K562 (cell line): ENCODE measurements around the gene SLC8A1. TPM values are rescaled to one million over a fixed set of nuclear protein-coding genes. Genes with fewer than 3 reads are reported as not detected.

Experiments
- SRSF7 ChIP-seq: fragments of 200-400 bp; formaldehyde crosslinking; optimal IDR thresholded peaks from 2 replicates; pipeline ENCODE3; 2017; ENCODE audit warnings: mild to moderate bottlenecking, low read depth, low read length
- polyA plus RNA-seq, 8 experiments: library from polyadenylated mRNA; depleted of rRNA in 4 of 8; stranded (reverse) in 5 of 8; unstranded in 3 of 8; fragments of >200 nt; fragmentation: Nextera tagmentation in 2 of 8; fragmentation: Illumina TruSeq in 1 of 8; extraction: Ambion mirVana in 2 of 8; extraction: Trizol in 1 of 8; gene quantifications; 2 replicates each; pipeline versions ENCODE4 v1.2.1 to v1.2.3, GENCODE V29; 2011 to 2014; ENCODE audit warnings: inconsistent platforms in 1 of 8, missing spikeins in 1 of 8
- total RNA-seq, 7 experiments: library from RNA; depleted of rRNA in 6 of 7; stranded (reverse); fragments of >200 nt in 6 of 7; fragmentation: Illumina TruSeq in 2 of 7; extraction: Trizol in 2 of 7; gene quantifications; 2 replicates each; pipeline versions ENCODE4 v1.2.1 to v1.2.3, GENCODE V29; 2011 to 2021; ENCODE audit warnings: low replicate concordance in 1 of 7
- TF ChIP-seq, protein P1 (sequence below): fragments of 200-600 bp; sonication (generic); IDR thresholded peaks from one replicate; pipeline ENCODE4 v1.6.1; 2012; ENCODE audit warnings: mild to moderate bottlenecking, low read depth, low read length, inconsistent platforms

SLC8A1 gene
- total and polyA plus RNA-seq, 9 of the 15 experiments (the other 6 are each of a cell fraction or from before 2014, with no cell fraction given), result not detected

DNA sequence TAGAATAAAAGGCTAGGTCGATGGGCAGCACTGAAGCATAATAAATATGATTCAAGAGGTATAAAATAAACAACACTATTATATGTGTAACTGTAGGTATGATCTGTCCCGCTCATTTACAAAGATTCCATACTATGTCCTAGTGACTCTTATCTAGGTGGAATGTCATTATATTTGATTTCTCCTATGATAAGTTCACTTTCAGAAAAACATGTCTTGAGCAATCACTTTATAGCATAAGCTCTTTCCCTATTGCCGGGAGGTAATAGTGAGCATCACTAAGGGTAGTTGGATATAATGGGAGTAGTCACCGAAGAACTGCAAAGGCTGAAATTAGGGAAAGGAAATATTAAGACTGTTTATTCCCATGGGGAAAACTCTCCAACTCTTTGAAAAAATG is 342.5 kb downstream of the SLC8A1 start (continued):
- TF ChIP-seq, protein P1, sequence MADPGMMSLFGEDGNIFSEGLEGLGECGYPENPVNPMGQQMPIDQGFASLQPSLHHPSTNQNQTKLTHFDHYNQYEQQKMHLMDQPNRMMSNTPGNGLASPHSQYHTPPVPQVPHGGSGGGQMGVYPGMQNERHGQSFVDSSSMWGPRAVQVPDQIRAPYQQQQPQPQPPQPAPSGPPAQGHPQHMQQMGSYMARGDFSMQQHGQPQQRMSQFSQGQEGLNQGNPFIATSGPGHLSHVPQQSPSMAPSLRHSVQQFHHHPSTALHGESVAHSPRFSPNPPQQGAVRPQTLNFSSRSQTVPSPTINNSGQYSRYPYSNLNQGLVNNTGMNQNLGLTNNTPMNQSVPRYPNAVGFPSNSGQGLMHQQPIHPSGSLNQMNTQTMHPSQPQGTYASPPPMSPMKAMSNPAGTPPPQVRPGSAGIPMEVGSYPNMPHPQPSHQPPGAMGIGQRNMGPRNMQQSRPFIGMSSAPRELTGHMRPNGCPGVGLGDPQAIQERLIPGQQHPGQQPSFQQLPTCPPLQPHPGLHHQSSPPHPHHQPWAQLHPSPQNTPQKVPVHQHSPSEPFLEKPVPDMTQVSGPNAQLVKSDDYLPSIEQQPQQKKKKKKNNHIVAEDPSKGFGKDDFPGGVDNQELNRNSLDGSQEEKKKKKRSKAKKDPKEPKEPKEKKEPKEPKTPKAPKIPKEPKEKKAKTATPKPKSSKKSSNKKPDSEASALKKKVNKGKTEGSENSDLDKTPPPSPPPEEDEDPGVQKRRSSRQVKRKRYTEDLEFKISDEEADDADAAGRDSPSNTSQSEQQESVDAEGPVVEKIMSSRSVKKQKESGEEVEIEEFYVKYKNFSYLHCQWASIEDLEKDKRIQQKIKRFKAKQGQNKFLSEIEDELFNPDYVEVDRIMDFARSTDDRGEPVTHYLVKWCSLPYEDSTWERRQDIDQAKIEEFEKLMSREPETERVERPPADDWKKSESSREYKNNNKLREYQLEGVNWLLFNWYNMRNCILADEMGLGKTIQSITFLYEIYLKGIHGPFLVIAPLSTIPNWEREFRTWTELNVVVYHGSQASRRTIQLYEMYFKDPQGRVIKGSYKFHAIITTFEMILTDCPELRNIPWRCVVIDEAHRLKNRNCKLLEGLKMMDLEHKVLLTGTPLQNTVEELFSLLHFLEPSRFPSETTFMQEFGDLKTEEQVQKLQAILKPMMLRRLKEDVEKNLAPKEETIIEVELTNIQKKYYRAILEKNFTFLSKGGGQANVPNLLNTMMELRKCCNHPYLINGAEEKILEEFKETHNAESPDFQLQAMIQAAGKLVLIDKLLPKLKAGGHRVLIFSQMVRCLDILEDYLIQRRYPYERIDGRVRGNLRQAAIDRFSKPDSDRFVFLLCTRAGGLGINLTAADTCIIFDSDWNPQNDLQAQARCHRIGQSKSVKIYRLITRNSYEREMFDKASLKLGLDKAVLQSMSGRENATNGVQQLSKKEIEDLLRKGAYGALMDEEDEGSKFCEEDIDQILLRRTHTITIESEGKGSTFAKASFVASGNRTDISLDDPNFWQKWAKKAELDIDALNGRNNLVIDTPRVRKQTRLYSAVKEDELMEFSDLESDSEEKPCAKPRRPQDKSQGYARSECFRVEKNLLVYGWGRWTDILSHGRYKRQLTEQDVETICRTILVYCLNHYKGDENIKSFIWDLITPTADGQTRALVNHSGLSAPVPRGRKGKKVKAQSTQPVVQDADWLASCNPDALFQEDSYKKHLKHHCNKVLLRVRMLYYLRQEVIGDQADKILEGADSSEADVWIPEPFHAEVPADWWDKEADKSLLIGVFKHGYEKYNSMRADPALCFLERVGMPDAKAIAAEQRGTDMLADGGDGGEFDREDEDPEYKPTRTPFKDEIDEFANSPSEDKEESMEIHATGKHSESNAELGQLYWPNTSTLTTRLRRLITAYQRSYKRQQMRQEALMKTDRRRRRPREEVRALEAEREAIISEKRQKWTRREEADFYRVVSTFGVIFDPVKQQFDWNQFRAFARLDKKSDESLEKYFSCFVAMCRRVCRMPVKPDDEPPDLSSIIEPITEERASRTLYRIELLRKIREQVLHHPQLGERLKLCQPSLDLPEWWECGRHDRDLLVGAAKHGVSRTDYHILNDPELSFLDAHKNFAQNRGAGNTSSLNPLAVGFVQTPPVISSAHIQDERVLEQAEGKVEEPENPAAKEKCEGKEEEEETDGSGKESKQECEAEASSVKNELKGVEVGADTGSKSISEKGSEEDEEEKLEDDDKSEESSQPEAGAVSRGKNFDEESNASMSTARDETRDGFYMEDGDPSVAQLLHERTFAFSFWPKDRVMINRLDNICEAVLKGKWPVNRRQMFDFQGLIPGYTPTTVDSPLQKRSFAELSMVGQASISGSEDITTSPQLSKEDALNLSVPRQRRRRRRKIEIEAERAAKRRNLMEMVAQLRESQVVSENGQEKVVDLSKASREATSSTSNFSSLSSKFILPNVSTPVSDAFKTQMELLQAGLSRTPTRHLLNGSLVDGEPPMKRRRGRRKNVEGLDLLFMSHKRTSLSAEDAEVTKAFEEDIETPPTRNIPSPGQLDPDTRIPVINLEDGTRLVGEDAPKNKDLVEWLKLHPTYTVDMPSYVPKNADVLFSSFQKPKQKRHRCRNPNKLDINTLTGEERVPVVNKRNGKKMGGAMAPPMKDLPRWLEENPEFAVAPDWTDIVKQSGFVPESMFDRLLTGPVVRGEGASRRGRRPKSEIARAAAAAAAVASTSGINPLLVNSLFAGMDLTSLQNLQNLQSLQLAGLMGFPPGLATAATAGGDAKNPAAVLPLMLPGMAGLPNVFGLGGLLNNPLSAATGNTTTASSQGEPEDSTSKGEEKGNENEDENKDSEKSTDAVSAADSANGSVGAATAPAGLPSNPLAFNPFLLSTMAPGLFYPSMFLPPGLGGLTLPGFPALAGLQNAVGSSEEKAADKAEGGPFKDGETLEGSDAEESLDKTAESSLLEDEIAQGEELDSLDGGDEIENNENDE, result no peak
- TF ChIP-seq SRSF7, result no peak
- TF ChIP-seq, all 486 proteins: peak for 0
